ENCODE measurements around the gene TRPC1.
A peak's percentile ranks its signal among the peaks of the same experiment; 100 is the strongest.
"Not testable (repeated sequence)": the region's sequence is repeated elsewhere in the genome, so short reads cannot be mapped to it uniquely, and the experiment has no call there.

Gene TRPC1

GRCh38 chr3:142752605-142753004 is 28.8 kb downstream of the TRPC1 start:
- not testable (repeated sequence) for DNase-seq (ENCODE audit: low read depth in 2 of 2)

GRCh38 chr3:142754494-142754893 is 30.7 kb downstream of the TRPC1 start:
- DNase-seq (ENCODE audit: low read depth in 2 of 2), result no peak

DNA sequence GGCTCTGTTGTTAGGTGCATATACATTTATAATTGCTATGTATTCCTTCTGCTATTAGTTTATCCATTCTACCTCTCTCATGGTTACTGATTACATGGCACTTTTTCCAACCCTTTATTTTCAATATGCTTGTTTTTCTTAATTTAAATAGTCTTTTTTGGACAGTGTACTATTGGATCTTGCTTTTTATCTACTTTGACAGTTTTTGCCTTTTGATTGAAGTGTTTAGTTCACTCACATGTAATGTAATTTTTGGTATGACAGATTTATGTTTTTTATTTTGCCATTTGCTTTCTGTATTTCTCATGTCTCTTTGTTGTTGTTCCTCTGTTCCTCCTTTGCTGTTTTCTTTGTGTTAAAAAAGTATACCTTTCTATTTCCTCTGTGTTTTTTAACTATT is 44.5 kb downstream of the TRPC1 start:
- no peak for DNase-seq (ENCODE audit: low read depth in 2 of 2)

GRCh38 chr3:142777927-142778326 is 54.1 kb downstream of the TRPC1 start:
- no peak for DNase-seq (ENCODE audit: low read depth in 2 of 2)

DNA sequence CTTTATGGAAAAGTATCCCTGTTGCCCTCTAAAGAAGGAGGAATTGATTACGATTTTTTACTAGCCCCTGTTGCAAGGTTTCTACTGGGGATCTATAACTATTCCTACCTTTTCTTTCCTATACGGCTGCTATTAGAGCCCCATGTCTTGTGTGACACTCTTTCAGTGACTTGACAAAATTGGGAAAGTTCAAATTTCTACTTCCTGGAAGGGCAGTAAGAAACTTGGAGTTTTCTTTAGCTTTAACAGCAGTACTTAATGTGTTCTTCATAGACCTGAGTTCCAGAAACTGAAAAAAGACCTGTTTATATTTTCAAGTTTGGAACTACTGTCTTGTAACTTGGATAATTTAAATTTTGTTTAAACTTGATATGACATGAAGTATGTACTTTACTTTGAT is 54.7 kb downstream of the TRPC1 start:
- no peak for DNase-seq (ENCODE audit: low read depth in 2 of 2)

- DNase-seq (ENCODE audit: low read depth in 2 of 2), result no peak
These were observed 55.8 kb downstream of the TRPC1 start for GRCh38 chr3:142779591-142779990.

DNA sequence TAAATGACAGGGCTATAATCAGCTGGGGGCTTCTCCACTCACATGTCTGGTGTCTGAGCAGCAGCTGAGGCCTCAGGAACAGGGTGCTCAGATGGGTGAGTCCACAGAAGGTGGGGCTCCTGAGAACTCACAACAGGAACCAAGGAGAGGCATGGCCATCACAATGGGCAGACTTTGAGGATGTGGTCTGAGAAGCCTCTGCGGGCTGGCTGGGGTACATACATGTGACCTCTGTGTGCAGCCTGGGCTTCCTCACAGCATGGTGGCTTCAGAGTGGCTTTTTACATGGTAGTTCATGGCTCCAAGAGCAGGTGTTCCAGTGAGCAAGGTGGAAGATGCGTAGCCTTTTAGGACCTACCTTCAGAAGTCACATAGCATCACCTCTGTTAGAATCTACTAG is 58.8 kb downstream of the TRPC1 start:
- DNase-seq (ENCODE audit: low read depth in 2 of 2), result no peak

DNA sequence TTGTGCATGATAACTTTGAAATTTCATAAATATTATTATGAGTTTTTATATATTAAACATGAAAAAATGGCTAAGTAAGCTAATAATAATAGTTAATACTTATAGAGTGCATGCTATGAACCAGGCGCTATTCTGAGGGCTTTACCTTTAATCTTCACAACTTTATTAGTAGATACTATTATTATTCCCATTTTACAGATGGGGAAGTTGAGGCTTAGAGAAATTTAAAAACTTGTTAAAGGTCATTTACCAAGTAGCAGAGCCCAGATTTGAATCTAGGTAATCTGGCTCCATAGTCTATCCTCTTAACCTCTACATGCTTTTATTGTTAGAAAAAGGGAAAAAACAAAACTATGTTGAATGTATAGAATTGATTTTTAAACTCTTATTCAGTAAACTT is 60.4 kb downstream of the TRPC1 start:
- no peak for DNase-seq (ENCODE audit: low read depth in 2 of 2)

- DNase-seq (ENCODE audit: low read depth in 2 of 2), result no peak
These were observed 62.2 kb downstream of the TRPC1 start for GRCh38 chr3:142785996-142786395.

DNA sequence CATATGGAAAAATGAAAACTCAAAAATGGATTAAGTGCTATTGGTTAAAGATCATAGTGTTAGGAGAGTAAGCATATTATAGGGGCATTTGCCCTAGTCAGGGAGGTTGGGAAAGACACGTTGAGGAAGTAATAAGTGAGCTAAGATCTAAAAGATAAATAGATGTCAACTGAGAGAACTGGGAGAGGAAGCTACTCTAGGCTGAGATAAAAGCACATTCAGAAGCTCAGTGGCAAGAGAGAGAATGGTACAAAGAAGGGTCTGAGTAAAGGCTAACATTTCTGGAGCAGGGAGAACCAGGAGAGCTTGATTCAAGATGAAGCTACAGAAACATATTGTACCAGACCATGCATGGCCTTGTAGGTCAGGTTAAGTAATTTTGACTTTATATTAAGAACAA is 63.9 kb downstream of the TRPC1 start:
- no peak for DNase-seq (ENCODE audit: low read depth in 2 of 2)

DNA sequence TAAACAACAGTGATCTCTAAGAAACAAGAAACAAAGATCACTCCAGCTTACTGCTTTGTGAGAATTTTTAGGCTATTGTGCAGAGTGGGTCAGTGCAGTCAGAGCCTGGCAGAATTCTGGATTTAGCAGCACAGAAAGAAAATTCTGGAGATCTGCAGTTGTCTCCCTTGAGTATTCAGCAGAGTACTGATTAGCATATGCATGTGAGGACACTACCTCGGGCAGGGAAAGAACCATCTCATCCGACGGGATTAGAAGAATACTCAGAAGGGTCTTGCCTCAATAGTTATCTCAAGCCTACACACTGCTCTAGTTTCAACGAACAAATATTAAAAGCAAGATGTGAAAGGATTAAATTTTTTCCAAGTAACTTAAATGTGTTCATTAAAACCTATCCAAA is 70.7 kb downstream of the TRPC1 start:
- no peak for DNase-seq (ENCODE audit: low read depth in 2 of 2)

DNA sequence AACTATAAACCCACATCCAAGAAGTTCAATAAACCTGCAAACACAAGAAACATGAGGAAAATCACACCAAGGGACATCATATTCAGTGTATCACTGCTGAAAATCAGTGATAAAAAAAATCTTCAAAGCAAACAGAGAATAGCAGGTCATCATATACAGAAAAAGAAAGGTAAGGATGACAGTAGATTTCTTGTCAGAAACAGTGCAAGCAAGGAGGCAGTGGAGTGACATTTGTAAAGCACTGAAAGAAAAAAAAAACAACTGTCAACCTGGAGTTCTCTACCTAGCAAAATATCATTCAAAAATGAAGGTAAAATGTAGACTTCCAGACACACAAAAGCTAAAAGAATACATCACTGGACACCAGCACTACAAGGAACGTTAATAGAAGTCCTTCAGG is 71.5 kb downstream of the TRPC1 start:
- DNase-seq (ENCODE audit: low read depth in 2 of 2), result no peak

- no peak for DNase-seq (ENCODE audit: low read depth in 2 of 2)
These were observed 73.0 kb downstream of the TRPC1 start for GRCh38 chr3:142796823-142797222.

DNA sequence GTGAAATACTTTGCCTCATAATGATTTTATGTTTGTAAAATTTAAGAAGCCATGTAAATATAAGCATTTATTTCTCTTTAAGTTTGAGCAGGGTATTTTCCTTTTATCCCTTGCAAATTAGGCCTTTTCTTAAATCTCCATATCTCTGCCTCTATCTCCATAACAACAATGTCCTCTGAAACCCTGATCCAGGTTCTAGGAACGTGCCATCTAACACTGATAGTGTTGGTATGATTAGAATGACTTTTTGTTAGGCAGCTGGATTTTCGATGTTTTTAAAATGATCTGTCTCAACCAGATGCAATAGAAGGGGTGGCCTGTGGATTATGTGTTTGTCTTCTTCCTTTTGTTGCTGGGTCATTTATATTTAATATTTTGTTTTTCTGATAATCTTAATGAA is 77.9 kb downstream of the TRPC1 start:
- DNase-seq (ENCODE audit: low read depth in 2 of 2), result no peak

- DNase-seq (ENCODE audit: low read depth in 2 of 2), result no peak
These were observed 79.1 kb downstream of the TRPC1 start for GRCh38 chr3:142802891-142803290.

DNA sequence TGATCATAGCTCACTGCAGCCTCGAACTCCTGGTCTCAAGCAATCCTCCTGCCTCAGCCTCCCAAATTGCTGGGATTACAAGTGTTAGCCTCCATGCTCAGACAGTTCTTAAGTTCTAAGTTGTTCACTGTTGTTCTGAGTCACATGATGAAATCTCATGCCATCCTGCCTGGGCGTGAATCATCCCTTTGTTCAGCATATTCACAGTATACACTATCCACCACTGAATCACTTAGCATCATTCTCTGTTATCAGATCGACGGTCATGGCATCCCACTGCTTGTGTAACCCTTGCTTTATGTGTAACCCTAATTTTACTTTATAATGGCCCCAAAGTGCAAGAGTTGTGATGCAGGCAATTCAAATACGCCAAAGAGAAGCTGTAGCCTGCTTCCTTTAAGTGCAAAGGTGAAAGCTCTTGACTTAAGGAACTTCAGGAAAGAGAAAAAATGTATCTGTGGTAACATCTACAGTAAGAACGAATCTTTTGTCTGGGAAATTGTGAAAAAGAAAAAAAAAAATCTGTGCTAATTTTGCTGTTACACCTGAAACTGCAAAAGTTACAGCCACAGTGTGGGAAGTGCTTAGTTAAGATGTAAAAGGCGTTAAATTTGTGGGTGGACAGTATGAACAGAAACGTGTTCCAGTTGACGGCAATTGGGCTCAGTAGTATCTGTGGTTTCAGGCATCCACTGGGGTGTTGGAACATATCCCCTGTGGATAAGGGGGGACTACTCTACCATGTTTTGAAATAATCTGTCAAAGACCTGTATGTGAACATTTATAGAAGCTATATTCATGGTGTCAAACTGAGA is 84.5 kb downstream of the TRPC1 start:
- no peak for DNase-seq (ENCODE audit: low read depth in 2 of 2)

GRCh38 chr3:142809259-142809658 is 85.4 kb downstream of the TRPC1 start:
- no peak for DNase-seq (ENCODE audit: low read depth in 2 of 2)

- no peak for DNase-seq (ENCODE audit: low read depth in 2 of 2)
These were observed 92.0 kb downstream of the TRPC1 start for GRCh38 chr3:142815803-142816202.

GRCh38 chr3:142817356-142817755 is 93.5 kb downstream of the TRPC1 start:
- no peak for DNase-seq (ENCODE audit: low read depth in 2 of 2)

DNA sequence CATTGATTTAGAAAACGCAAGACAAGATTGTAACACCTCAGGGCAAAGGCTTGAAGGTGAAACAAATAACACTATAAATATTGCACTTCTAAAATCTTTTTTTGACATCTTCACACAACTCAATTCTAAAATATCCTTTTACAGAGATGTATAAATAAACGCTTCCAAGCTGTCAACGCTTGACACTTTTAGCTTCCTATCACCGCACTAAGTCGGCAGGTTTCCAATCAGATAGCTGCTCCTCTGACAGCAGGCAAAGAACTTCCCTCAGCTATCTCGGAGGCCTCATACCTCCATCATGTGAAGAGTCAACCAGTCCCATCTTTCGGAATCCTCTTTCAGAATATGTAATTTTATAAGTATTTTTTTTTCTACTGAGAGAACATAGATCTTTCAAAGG is 94.1 kb downstream of the TRPC1 start:
- no peak for DNase-seq (ENCODE audit: low read depth in 2 of 2)

DNA sequence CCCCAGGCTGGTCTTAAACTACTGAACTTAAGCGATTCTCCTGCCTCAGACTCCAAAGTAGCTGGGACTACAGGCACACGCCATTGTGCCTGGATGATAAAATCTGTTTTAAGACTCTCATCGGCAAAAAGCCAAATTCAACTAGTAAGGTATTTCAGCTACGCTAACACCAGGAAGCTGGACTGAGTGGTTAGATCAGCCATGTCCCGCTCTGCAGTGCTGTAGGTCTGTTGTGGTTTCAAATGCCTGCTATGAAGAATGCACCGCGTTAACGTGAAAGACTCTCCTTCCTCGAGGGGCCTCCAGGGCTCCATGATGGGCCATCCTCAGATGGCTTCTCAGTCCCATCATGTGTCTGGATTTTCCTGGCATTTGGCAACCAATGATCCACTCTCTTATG is 94.8 kb downstream of the TRPC1 start:
- no peak for DNase-seq (ENCODE audit: low read depth in 2 of 2)

GRCh38 chr3:142819179-142819578 is 95.3 kb downstream of the TRPC1 start:
- no peak for DNase-seq (ENCODE audit: low read depth in 2 of 2)

DNA sequence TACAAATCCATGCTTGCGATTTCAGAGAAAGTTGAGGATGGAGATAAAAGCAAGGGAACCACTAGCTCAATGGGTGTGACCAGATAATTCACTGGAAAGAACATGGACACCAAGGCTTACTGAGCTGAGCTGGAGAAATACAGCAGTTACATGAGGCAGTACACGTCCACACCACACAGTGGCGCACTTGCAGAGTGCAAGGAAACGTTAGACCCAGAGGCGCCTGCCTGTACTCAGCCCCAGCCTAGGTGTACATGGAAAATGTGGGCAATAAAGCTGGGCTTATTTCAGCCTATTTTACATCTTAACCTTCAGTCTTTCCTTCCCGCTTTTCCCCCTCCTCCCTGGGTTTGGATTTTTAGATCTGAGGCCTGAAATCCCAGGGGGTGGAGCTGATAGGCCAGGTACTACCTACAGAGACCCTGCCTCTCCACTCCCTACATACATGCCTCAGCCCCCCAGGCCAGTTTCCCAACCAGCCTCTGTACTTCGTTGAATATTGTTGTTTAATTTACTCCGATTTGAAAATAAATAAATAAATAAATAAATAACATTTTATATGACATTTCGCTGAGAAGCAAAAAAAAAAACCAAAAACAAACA is 105.0 kb downstream of the TRPC1 start:
- peak; percentile 22 to 71 for DNase-seq (ENCODE audit: low read depth in 2 of 2)

GRCh38 chr3:142837526-142837925 is 113.7 kb downstream of the TRPC1 start:
- no peak for DNase-seq (ENCODE audit: low read depth in 2 of 2)
